ENCODE results near the gene RNH1.

Gene RNH1

GRCh38 chr11:454801-455565, 52.1 kb downstream of the RNH1 start:
- no peak for DNase-seq

GRCh38 chr11:454043-454442, 53.0 kb downstream of the RNH1 start:
- no peak for DNase-seq

- DNase-seq: no peak
These were observed 53.5 kb downstream of the RNH1 start for GRCh38 chr11:453564-453963.

- DNase-seq: no peak
These were observed 54.0 kb downstream of the RNH1 start for GRCh38 chr11:452916-453527.

GRCh38 chr11:452203-452744, 54.8 kb downstream of the RNH1 start:
- no peak for DNase-seq

GRCh38 chr11:451738-452137, 55.3 kb downstream of the RNH1 start:
- no peak for DNase-seq

GRCh38 chr11:450809-451451, 56.1 kb downstream of the RNH1 start:
- DNase-seq: peak; percentile 77

- peak; percentile 90 for DNase-seq
These were observed 56.9 kb downstream of the RNH1 start, which contains the start of gene PTDSS2 for GRCh38 chr11:449889-450808. TSS of gene PTDSS2 (plus strand) at chr11:450279. CDS start at chr11:450456, 177 bp downstream.

GRCh38 chr11:447923-448731, 58.9 kb downstream of the RNH1 start:
- DNase-seq: peak; percentile 89

GRCh38 chr11:446891-447290, 60.2 kb downstream of the RNH1 start:
- DNase-seq: no peak

GRCh38 chr11:445765-446588, 61.1 kb downstream of the RNH1 start:
- DNase-seq: no peak
